HG03103 (cell line): Measurements from ENCODE around the gene LDLRAD4.
"Not testable (repeated sequence)": the region's sequence is repeated elsewhere in the genome, so short reads cannot be mapped to it uniquely, and the experiment has no call there.

Experiments
- ATAC-seq: cut with Tn5 transposase; IDR thresholded peaks from one replicate; pipeline ENCODE4 v1.9.1; 2021; ENCODE audit warnings: low read depth; ENCODE audit not compliant: unreplicated experiment

LDLRAD4 gene

GRCh38 chr18:13594551-13594950 is 376.0 kb downstream of the LDLRAD4 start:
- no peak for ATAC-seq

GRCh38 chr18:13597068-13597467 is 378.5 kb downstream of the LDLRAD4 start:
- no peak for ATAC-seq

GRCh38 chr18:13598591-13598990 is 380.0 kb downstream of the LDLRAD4 start:
- ATAC-seq = no peak

DNA sequence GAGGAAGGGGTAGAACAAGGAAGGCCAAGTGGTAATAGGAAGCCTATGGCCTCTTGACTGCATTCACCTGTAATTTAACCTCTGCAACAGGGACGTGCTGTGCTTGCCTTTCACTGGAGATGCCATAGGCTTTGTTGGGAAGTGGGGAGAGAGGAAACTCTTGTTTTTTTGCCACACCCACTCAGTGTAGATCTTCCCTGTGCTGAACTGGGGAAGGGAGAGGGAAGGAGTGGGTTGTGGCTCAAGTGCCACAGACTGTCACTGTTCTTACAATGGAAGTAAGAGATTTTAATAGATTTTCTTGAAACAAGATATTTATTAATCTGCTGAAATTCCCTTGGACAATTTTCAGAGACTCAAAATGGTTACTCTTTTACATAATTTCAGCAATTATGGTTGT is 380.5 kb downstream of the LDLRAD4 start:
- no peak for ATAC-seq

DNA sequence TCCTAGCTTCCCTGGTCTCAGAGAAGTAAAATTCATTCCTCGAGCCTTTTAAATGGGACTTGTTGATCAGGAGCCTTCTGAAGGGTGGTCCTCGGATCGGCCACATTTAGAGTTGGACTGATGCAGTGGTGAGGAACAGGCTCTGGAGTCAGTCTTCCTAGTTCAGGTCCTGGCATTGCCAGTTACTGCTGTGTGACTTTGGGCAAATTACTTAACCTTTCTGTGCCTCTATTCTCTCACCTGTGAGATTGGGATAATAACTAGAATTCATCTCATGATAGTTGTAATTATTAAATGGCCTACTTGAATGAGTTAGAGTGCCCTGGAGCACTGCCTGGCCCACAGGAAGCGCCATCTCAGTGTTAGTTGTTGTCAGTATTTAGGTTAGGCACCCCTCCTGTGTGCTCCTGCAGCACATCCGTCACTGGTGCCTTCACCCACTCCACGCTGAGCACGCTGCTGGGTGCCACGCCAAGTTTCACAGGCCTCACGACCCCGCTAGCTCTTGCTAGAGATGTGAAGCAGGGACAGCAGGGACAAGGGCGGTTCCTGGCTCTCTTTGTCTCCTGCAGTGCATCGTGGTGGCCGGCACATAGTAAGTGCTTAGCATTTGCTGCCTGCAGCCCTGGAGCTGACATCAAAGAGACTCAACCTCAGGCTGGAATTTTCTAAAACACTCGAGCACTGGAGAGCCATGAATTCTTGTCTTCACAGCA is 384.9 kb downstream of the LDLRAD4 start:
- ATAC-seq = no peak

- ATAC-seq = no peak
Observed at GRCh38 chr18:13604786-13605185, 386.2 kb downstream of the LDLRAD4 start.

- no peak for ATAC-seq
Observed at GRCh38 chr18:13605477-13605876, 386.9 kb downstream of the LDLRAD4 start.

- no peak for ATAC-seq
Observed at GRCh38 chr18:13605901-13606300, 387.3 kb downstream of the LDLRAD4 start.

- ATAC-seq = no peak
Observed at GRCh38 chr18:13606604-13607254, 388.2 kb downstream of the LDLRAD4 start.

DNA sequence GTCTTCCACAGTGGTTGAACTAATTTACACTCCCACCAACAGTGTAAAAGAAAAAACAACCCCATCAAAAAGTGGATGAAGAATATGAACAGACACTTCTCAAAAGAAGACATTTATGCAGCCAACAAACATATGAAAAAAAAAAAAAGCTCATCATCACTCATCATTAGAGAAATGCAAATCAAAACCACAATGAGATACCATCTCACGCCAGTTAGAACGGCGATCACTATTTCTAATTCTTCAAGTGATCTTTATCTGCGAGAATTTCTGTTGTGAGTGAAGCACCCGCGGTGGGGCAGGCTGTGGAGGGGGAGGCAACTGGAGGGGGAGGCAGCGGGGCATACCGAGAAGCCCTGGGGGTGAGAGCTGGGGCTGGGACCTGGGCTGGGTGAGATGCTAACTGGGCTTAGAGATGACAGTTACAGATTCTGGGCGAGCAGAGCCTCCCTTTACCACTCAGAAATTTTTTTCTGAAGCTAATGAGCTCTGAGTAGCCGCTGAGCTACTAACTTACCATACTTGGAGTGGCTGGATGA is 389.5 kb downstream of the LDLRAD4 start:
- not testable (repeated sequence) for ATAC-seq

DNA sequence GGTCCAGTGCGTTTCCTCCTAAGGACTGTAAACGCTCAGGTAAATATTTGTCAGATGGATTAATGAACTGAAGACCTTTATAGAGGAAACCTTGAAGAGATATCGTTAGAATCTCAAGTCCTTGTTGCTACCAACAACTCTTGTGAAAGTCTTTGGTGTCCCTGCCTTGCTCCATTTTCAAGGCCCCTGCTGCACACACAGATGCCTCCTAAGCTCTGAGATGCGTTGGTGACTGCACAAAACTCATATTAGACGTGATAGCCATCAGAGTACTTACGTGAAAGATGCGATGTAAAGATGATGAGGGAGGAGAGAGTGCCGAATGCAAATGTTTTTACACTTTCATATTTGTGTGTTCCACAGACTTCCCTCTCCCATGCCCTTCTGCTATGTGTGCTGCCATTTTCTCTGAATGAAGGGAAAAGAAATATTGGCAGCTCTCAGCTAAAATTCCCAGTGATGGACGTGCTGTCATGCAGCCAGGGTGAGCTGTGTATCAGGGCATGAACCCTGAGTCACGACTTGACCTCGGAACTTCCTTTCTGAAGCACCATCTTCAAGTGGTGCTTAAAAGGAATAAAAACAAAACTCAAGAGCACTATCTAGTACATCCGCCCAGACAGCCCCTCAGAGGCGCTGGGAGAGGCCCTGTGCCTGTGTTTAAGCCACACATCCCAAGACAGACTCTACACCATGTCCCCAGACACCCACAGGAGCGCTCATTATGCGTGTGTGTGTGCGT is 390.4 kb downstream of the LDLRAD4 start:
- no peak for ATAC-seq

- no peak for ATAC-seq
Observed at GRCh38 chr18:13610555-13611141, 392.1 kb downstream of the LDLRAD4 start.

GRCh38 chr18:13611142-13611600 is 392.6 kb downstream of the LDLRAD4 start:
- no peak for ATAC-seq

DNA sequence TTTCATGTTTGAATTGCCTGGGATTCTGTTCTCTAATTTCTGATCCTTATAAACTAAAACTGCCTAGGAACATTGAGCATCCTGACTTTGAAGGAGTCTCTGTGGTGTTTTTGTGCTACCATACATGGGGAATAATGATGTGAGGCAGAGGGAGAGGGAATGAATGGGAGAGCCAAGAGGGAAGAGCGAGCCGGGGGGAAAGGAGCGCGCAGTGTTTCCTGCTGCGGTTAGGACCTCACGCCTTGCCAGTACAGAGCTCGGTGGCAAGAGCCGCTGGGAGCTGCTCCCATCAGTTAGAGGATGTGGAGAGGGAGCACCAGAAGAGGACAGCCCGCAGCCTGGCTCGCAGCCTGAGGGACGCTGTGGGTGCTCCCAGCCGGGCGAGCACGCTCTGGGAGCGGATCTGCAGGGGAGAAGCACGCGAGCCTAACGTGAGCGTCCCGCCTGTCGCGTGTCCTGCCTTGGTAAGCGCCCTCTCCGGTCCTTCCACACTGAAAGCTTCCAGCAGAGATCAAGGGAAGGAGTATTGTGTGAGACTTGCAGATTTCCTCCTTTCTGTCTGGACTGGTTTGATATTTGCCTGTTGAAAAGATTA is 393.1 kb downstream of the LDLRAD4 start:
- no peak for ATAC-seq

DNA sequence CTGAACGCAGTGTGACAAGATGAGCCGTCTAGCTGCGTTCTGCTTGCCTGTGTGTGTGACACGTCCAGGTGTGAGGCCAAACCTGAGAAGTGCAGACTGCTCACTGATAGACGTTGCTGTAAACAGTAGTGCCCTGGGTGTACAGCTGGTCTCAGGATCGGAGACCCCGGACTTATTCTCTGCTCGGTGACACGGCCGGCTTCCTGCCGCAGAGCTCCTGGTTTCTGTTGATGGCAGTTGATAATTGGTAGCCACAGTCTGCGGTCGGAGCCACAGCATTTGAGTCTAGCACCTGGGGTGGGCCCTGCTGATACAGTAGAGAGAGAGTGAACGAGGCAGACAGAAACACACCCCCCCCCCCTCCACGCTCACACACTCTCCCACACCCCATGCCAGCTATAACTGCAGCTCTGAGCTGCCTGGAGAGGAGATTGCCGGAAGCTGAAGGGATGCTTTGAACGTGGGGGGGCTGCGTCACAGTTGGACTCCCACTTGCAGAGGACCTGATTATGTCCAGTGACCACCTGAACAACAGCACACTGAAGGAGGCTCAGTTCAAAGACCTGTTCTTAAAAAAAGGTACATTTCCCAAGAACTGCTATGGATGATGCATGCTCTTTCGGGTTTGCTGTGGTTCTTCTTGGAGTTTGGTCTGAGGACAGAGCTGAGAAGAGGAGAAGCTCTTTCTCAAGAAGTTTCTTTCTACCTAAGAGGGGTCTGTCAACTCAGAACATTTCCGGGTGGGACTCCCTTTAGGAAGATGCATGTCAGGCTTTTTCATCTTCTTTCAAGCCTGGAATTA is 393.8 kb downstream of the LDLRAD4 start:
- ATAC-seq = peak; percentile 51

- no peak for ATAC-seq
Observed at GRCh38 chr18:13613099-13613498, 394.5 kb downstream of the LDLRAD4 start.

DNA sequence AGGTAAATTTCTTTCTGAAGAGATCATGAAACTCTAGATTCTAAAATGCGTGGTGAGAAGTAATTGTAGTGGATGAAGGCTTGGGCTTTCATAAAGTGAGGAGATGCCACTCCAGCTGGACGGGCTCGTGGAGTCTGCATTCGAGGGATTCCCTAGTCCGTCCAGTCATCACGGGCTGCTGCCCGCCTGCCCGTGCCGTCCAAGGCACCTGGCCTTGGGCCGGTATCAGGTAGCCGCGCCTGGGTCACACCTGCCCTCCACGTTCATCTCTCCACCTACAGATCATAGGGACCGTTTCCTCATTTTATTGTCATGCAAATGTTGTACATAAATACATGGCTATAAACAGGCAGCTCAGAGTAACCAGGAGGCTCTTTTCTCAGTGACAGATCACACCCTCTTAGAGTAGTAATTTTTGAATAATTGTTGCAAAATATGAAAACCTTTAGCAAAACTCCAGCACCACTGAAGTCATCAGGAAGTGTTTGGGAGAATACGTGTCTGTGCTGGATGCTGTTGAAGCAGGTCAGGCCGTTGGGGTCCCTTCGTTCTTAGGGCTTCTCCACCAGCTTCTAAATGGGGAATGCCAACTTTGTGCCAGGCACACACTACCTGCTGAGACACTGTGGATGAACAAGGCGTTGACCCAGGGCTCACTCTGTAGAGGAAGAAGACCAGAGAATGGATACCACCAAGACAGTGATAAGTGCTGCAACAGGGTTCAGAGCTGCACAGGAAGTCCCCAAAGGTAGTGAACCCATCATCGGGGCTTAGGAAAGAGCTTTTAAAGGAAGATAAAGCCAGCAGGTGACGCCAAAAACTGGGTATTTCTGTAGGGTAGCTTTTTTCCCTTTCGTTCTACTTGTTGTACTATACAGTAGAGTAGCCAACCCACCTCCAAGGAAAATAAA is 395.3 kb downstream of the LDLRAD4 start:
- ATAC-seq = no peak

DNA sequence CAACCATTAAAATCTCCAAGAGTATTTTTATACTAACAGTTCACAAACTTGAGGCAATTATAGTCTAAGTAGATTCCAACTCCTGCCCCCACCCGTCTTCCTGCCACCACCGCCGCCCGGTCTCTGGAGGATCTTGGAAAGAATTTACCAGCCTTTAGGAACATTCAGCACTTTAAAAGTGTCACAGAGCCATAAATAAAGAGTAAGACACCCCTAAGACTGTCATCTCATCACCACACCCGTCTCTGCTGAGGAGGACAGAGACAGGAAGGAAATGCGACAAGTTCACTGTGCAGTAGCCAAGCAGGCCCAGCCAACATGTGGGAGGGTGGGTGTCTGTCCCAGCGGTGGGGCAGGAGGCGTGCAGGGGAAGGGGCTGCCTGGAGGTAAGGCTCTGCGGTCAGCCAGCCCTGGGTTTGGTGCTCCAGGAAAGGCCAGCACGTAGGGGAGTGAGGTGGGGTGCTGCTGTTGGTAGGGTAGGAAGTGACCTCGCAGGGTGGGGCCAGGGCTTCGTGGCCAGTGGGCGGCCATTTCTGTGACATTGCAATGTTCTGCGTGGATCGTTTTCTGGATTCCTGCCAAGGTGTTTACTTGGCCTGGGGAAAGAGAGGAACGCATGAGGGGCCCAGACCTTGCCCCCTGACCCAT is 396.2 kb downstream of the LDLRAD4 start:
- no peak for ATAC-seq
